NB4 (cell line): Measurements from ENCODE around the gene MAGIX.
A peak's percentile ranks its signal among the peaks of the same experiment; 100 is the strongest.
"Not testable (repeated sequence)": the region's sequence is repeated elsewhere in the genome, so short reads cannot be mapped to it uniquely, and the experiment has no call there.

Source experiments
- DNase-seq: peaks from one replicate; pipeline ENCODE4 v3.0.0; 2010; ENCODE audit warnings: low read depth
- H3K4me3 ChIP-seq: one replicate; pipeline ENCODE4 v1.5.1; 2011; ENCODE audit warnings: mild to moderate bottlenecking, low read depth, low read length, moderate library complexity
- MYC ChIP-seq: IDR thresholded peaks from 2 replicates; pipeline ENCODE4 v1.6.1; 2011; ENCODE audit warnings: low read depth, low read length
- POLR2A ChIP-seq: IDR thresholded peaks from 2 replicates; pipeline ENCODE4 v1.6.1; 2011; ENCODE audit warnings: mild to moderate bottlenecking; ENCODE audit not compliant: insufficient read length; ENCODE audit errors: extremely low read depth
- TF ChIP-seq, protein P1 (sequence below): IDR thresholded peaks from one replicate; pipeline ENCODE4 v1.5.1; 2012; ENCODE audit warnings: low read depth, low read length
- TF ChIP-seq, protein P2 (sequence below): IDR thresholded peaks from 2 replicates; pipeline ENCODE4 v1.6.1; 2011; ENCODE audit warnings: low read depth, low read length

Gene MAGIX

DNA sequence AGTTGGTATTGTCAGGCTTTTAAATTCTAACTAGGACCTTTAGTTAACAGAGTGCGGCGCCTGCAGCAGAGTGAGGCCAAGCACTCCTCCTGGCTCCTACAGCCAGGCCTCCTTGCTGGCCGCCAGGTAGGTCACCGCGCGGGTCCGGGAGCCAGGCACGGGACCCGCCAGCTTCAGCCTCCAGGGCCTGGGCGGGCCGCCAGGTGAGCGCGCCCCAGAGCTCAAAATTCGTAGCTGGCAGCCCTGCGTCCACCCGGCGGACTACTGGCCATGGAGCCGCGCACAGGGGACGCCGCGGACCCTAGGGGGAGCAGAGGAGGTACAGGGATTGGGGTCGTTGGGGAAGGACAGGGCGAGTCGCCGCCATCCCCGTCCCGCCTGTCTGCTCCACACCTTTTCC is at the start of gene MAGIX:
Gene MAGIX, plus strand, starts transcription at position 139 of the 400 bp plus-strand sequence. Its CDS starts 132 bp downstream, at position 271.
- TF ChIP-seq, protein P1, sequence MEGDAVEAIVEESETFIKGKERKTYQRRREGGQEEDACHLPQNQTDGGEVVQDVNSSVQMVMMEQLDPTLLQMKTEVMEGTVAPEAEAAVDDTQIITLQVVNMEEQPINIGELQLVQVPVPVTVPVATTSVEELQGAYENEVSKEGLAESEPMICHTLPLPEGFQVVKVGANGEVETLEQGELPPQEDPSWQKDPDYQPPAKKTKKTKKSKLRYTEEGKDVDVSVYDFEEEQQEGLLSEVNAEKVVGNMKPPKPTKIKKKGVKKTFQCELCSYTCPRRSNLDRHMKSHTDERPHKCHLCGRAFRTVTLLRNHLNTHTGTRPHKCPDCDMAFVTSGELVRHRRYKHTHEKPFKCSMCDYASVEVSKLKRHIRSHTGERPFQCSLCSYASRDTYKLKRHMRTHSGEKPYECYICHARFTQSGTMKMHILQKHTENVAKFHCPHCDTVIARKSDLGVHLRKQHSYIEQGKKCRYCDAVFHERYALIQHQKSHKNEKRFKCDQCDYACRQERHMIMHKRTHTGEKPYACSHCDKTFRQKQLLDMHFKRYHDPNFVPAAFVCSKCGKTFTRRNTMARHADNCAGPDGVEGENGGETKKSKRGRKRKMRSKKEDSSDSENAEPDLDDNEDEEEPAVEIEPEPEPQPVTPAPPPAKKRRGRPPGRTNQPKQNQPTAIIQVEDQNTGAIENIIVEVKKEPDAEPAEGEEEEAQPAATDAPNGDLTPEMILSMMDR: no peak
- TF ChIP-seq, protein P2, sequence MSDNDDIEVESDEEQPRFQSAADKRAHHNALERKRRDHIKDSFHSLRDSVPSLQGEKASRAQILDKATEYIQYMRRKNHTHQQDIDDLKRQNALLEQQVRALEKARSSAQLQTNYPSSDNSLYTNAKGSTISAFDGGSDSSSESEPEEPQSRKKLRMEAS: no peak
- TF ChIP-seq POLR2A (no peak), MYC (no peak)
- no peak for DNase-seq
- peak within 1 kb of the TSS; percentile 50 for H3K4me3 ChIP-seq

- no peak for DNase-seq
- TF ChIP-seq, protein P2: no peak
- no peak for TF ChIP-seq MYC
- H3K4me3 ChIP-seq: no peak overlapping the region
Measured at GRCh38 chrX:49116076-49116475, 46.5 kb upstream of the MAGIX start.

GRCh38 chrX:49116716-49117115 is 45.8 kb upstream of the MAGIX start:
- TF ChIP-seq, protein P1: no peak
- TF ChIP-seq POLR2A: no peak
- TF ChIP-seq, protein P2: no peak
- TF ChIP-seq MYC: no peak
- H3K4me3 ChIP-seq: no peak overlapping the region
- DNase-seq: no peak

GRCh38 chrX:49117581-49117980 is 45.0 kb upstream of the MAGIX start:
- TF ChIP-seq, protein P2: no peak
- no peak for TF ChIP-seq POLR2A
- TF ChIP-seq, protein P1: no peak
- TF ChIP-seq MYC: no peak
- H3K4me3 ChIP-seq: no peak overlapping the region
- no peak for DNase-seq

DNA sequence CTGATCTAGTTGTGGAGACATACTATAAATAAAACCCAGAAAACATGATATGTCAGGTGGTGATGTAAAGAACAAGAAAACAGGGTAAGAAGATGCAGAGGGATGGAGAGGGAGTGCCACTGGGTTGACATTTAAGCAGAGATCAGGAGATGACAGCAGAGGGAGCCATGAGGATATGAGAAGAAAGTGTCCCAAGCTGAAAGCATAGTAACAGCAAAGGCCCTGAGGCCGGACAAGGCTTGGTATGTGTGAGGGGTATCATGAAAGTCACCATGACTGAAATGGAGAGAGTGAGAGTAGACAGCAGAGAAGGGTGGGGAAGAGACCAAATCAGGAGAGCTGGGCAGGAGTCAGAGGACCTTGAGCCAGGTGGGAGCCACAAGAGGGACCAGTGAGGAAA is 42.5 kb upstream of the MAGIX start:
- H3K4me3 ChIP-seq: no peak overlapping the region
- peak; percentile 34 for DNase-seq
- TF ChIP-seq POLR2A: no peak
- no peak for TF ChIP-seq MYC
- TF ChIP-seq, protein P2: no peak

- H3K4me3 ChIP-seq: peak overlapping the region; percentile 89
- no peak for TF ChIP-seq MYC
- TF ChIP-seq, protein P2: no peak
- TF ChIP-seq POLR2A: no peak
- TF ChIP-seq, protein P1: no peak
- DNase-seq: no peak
Measured at GRCh38 chrX:49122499-49122898, 40.1 kb upstream of the MAGIX start.

DNA sequence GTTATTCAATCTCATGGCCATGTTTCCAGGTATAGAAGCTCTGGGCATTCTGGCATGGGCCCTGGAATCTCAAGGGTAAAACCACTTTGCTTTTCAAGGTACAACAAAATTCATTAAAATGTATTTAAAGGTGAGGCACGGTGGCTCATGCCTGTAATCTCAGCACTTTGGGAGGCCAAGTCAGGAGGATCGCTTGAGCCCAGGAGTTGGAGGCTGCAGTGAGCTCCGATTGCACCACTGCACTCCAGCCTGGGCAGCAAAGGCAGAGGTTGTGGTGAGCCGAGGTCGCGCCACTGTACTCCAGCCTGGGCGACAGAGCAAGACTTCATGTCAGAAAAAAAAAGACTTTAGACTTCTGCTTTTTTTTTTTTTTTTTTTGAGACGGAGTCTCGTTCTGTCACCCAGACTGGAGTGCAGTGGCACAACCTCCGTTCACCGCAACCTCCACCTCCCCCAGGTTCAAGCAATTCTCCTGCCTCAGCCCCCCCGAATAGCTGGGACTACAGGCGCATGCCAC is 34.8 kb upstream of the MAGIX start:
- H3K4me3 ChIP-seq: not testable (repeated sequence)
- DNase-seq: peak; percentile 72
